Renal pelvis (tissue), 4 donors: ENCODE data around the gene LTBP1. TPM values are rescaled to one million over a fixed set of nuclear protein-coding genes. Genes with fewer than 3 reads are reported as not detected.
"Not testable (repeated sequence)": the region's sequence is repeated elsewhere in the genome, so short reads cannot be mapped to it uniquely, and the experiment has no call there.

Experiments used
- DNase-seq: peaks from one replicate; pipeline ENCODE4 v3.0.0-alpha.2; 2013
- polyA plus RNA-seq, 3 donors: library from polyadenylated mRNA; unstranded; fragments of 120-200 nt; gene quantifications; one replicate each; pipeline ENCODE4 v1.2.1, GENCODE V29; 2013; ENCODE audit not compliant: insufficient read length in 3 of 3

The LTBP1 gene
- polyA plus RNA-seq, 3 donors = 69.0 to 86.2 (median 74.6) TPM

GRCh38 chr2:33139949-33140348 is 193.2 kb downstream of the LTBP1 start:
- no peak for DNase-seq

- DNase-seq = no peak
These were observed 194.7 kb downstream of the LTBP1 start for GRCh38 chr2:33141476-33141875.

GRCh38 chr2:33142810-33143209 is 196.1 kb downstream of the LTBP1 start:
- no peak for DNase-seq

- no peak for DNase-seq
These were observed 197.5 kb downstream of the LTBP1 start for GRCh38 chr2:33144243-33144642.

GRCh38 chr2:33145459-33145858 is 198.7 kb downstream of the LTBP1 start:
- peak; percentile 27 for DNase-seq

- peak; percentile 28 for DNase-seq
These were observed 199.3 kb downstream of the LTBP1 start for GRCh38 chr2:33146102-33146501.

GRCh38 chr2:33153008-33153407 is 206.3 kb downstream of the LTBP1 start:
- no peak for DNase-seq

- DNase-seq = no peak
These were observed 211.8 kb downstream of the LTBP1 start for GRCh38 chr2:33158482-33159003.

- DNase-seq = no peak
These were observed 213.4 kb downstream of the LTBP1 start for GRCh38 chr2:33160191-33160590.

GRCh38 chr2:33166287-33166881 is 219.6 kb downstream of the LTBP1 start:
- no peak for DNase-seq

- DNase-seq = no peak
These were observed 221.0 kb downstream of the LTBP1 start for GRCh38 chr2:33167622-33168245.

- DNase-seq = no peak
These were observed 221.7 kb downstream of the LTBP1 start for GRCh38 chr2:33168425-33168824.

- peak; percentile 50 for DNase-seq
These were observed 222.2 kb downstream of the LTBP1 start for GRCh38 chr2:33168922-33169321.

- DNase-seq = not testable (repeated sequence)
These were observed 223.5 kb downstream of the LTBP1 start for GRCh38 chr2:33170251-33170650.

GRCh38 chr2:33177627-33178026 is 230.9 kb downstream of the LTBP1 start:
- no peak for DNase-seq

- no peak for DNase-seq
These were observed 231.5 kb downstream of the LTBP1 start for GRCh38 chr2:33178209-33178608.

GRCh38 chr2:33180915-33181314 is 234.2 kb downstream of the LTBP1 start:
- DNase-seq = no peak

GRCh38 chr2:33181466-33181865 is 234.7 kb downstream of the LTBP1 start:
- no peak for DNase-seq

- DNase-seq = no peak
These were observed 237.3 kb downstream of the LTBP1 start for GRCh38 chr2:33184041-33184440.

GRCh38 chr2:33186937-33187336 is 240.2 kb downstream of the LTBP1 start:
- DNase-seq = no peak

- no peak for DNase-seq
These were observed 242.0 kb downstream of the LTBP1 start for GRCh38 chr2:33188799-33189198.

GRCh38 chr2:33190393-33190937 is 243.7 kb downstream of the LTBP1 start:
- DNase-seq = no peak

GRCh38 chr2:33195891-33196290 is 249.1 kb downstream of the LTBP1 start:
- no peak for DNase-seq
